SK-N-SH (cell line): Measurements from ENCODE around the gene ABHD15. TPM values are rescaled to one million over a fixed set of nuclear protein-coding genes. Genes with fewer than 3 reads are reported as not detected.
A peak's percentile ranks its signal among the peaks of the same experiment; 100 is the strongest.

Experiments used
- CTCF ChIA-PET: fragments of 300-600, 350-600 bp; formaldehyde crosslinking; extraction: SDS; loops from one replicate; lab custom pipeline; 2021; lab: Yijun Ruan, JAX
- POLR2A ChIA-PET: fragments of 350-600 bp; sonication (Branson Sonifier 250); formaldehyde crosslinking; extraction: SDS; loops from one replicate; lab custom pipeline; 2020; ENCODE audit warnings: antibody characterized with exemption, inconsistent platforms; lab: Yijun Ruan, JAX
- DNase-seq: peaks from one replicate; pipeline ENCODE4 v3.0.0; 2012
- H2AFZ ChIP-seq: fragments of 200-600 bp; sonication (generic); 2 replicates; pipeline ENCODE4 v1.8.1; 2016; ENCODE audit warnings: antibody characterized with exemption, mild to moderate bottlenecking, low read depth
- H3F3A ChIP-seq: fragments of 200-600 bp; sonication (generic); replicated peaks from 2 replicates; pipeline ENCODE3; 2016; ENCODE audit warnings: antibody characterized with exemption, mild to moderate bottlenecking; ENCODE audit not compliant: insufficient read depth
- H3K27ac ChIP-seq, 2 experiments: fragments of 200-500 bp in 1 of 2; fragments of 200-600 bp in 1 of 2; sonication (Bioruptor generic) in 1 of 2; sonication (generic), shearing (Covaris generic) in 1 of 2; 2 replicates each; pipeline versions ENCODE4 v1.5.1 to v1.6.1; 2014 to 2016; ENCODE audit warnings: low read depth in 2 of 2, inconsistent platforms in 1 of 2, low read length in 1 of 2, mild to moderate bottlenecking in 1 of 2, mixed read lengths in 1 of 2
- H3K27me3 ChIP-seq: fragments of 200-600 bp; sonication (generic), shearing (Covaris generic); 2 replicates; pipeline ENCODE4 v1.6.1; 2016; ENCODE audit warnings: mixed run types; ENCODE audit not compliant: insufficient read depth
- H3K36me3 ChIP-seq, 2 experiments: fragments of 200-500 bp in 1 of 2; fragments of 200-600 bp in 1 of 2; sonication (Bioruptor generic) in 1 of 2; sonication (generic) in 1 of 2; replicated peaks in 1 of 2; 2 replicates each; pipeline versions ENCODE3 to v1.5.1; 2014 to 2016; ENCODE audit warnings: low read length in 1 of 2, mild to moderate bottlenecking in 1 of 2; ENCODE audit not compliant: insufficient read depth in 2 of 2, control insufficient read depth in 1 of 2
- H3K4me1 ChIP-seq, 2 experiments: fragments of 200-500 bp in 1 of 2; fragments of 200-600 bp in 1 of 2; sonication (Bioruptor generic) in 1 of 2; sonication (generic), shearing (Covaris generic) in 1 of 2; 2 replicates each; pipeline versions ENCODE4 v1.5.1 to v1.6.1; 2014 to 2016; ENCODE audit warnings: low read depth in 1 of 2, low read length in 1 of 2, mixed run types in 1 of 2; ENCODE audit not compliant: insufficient read depth in 2 of 2, control insufficient read depth in 1 of 2
- H3K4me2 ChIP-seq: fragments of 200-600 bp; sonication (generic), shearing (Covaris generic); 2 replicates; pipeline ENCODE4 v1.6.1; 2017; ENCODE audit warnings: mixed run types
- H3K4me3 ChIP-seq, 2 experiments: fragments of 200-500 bp in 1 of 2; fragments of 200-600 bp in 1 of 2; sonication (Bioruptor generic) in 1 of 2; sonication (generic), shearing (Covaris generic) in 1 of 2; 2 replicates each; pipeline versions ENCODE4 v1.5.1 to v1.8.1; 2014 to 2016; ENCODE audit warnings: low read depth in 2 of 2, inconsistent platforms in 1 of 2, low read length in 1 of 2, mild to moderate bottlenecking in 1 of 2, mixed read lengths in 1 of 2, moderate library complexity in 1 of 2
- H3K79me2 ChIP-seq: fragments of 200-600 bp; sonication (generic); 2 replicates; pipeline ENCODE4 v1.8.1; 2017; ENCODE audit warnings: mild to moderate bottlenecking; ENCODE audit not compliant: insufficient read depth
- H3K9ac ChIP-seq: fragments of 200-600 bp; sonication (generic); 2 replicates; pipeline ENCODE4 v1.6.1; 2017; ENCODE audit warnings: mixed run types
- H3K9me2 ChIP-seq: fragments of 200-600 bp; sonication (generic); 2 replicates; pipeline ENCODE4 v1.6.1; 2017; ENCODE audit warnings: mixed run types
- H3K9me3 ChIP-seq: fragments of 200-600 bp; sonication (generic); 2 replicates; pipeline ENCODE4 v1.6.1; 2017; ENCODE audit warnings: mixed run types, mild to moderate bottlenecking, moderate library complexity
- H4K20me1 ChIP-seq: fragments of 200-600 bp; sonication (generic); 2 replicates; pipeline ENCODE4 v1.6.1; 2017; ENCODE audit warnings: mild to moderate bottlenecking, mixed run types; ENCODE audit not compliant: insufficient read depth
- EP300 ChIP-seq, 2 experiments: IDR thresholded peaks; 2 replicates each; pipeline versions ENCODE4 v1.4.0 to v1.6.1; 2012; ENCODE audit warnings: borderline replicate concordance in 1 of 2, low read depth in 1 of 2, low read length in 1 of 2
- EZH2phosphoT487 ChIP-seq: fragments of 200-600 bp; sonication (generic); IDR thresholded peaks from 2 replicates; pipeline ENCODE4 v1.6.1; 2017; ENCODE audit warnings: low read depth, mixed run types, mild to moderate bottlenecking, antibody characterized with exemption, moderate library complexity, borderline replicate concordance
- FOSL2 ChIP-seq: IDR thresholded peaks from 2 replicates; pipeline ENCODE4 v1.4.0; 2012; ENCODE audit warnings: low read depth, mild to moderate bottlenecking, moderate library complexity, borderline replicate concordance
- GATA2 ChIP-seq: sonication (generic); formaldehyde crosslinking; IDR thresholded peaks from 2 replicates; pipeline ENCODE4 v1.5.0; 2020; ENCODE audit warnings: mild to moderate bottlenecking, missing genetic modification reagents
- POLR2AphosphoS5 ChIP-seq: IDR thresholded peaks from 2 replicates; pipeline ENCODE4 v1.6.1; 2012; ENCODE audit warnings: low read depth, low read length
- TAF1 ChIP-seq: IDR thresholded peaks from 2 replicates; pipeline ENCODE4 v1.6.1; 2012; ENCODE audit warnings: low read depth, mild to moderate bottlenecking, low read length, moderate library complexity, borderline replicate concordance
- WGBS: methylation state at CpG from one replicate; pipeline ENCODE4 v1.1.6; 2017; ENCODE audit warnings: low lambda C conversion rate; 5-methylcytosine and 5-hydroxymethylcytosine counted together
- polyA plus RNA-seq, 3 experiments: library from polyadenylated mRNA; depleted of rRNA; stranded (reverse); fragments of >200 nt; gene quantifications; 2 replicates each; pipeline ENCODE4 v1.2.3, GENCODE V29; 2012
- TF ChIP-seq, protein P1 (sequence below): IDR thresholded peaks from 2 replicates; pipeline ENCODE4; 2012

The ABHD15 gene
- polyA plus RNA-seq, 1 of the 3 experiments (the other 2 are of a cell fraction), result 7.0 TPM

DNA sequence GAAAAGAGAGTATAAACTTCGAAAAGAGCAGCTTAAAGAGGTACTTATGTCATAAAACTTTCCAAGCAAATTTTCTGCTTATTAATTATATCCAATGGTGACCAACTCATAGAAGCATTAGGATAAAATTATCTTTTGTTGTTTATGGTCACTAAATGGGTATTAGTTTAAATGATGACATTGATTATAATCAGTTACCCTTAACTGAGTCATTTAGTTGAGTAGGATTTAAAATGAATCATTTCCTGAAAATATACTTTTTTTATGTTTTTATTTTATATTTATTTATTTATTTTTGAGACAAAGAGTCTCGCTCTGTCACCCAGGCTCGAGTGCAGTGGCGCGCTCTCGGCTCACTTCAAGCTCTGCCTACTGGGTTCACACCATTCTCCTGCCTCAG, 55.9 kb downstream of the ABHD15 start:
- DNase-seq, result no peak
- CTCF ChIA-PET, result no interaction called here

More for the DNA sequence above, 55.9 kb downstream of the ABHD15 start:
- Histone ChIP-seq H3K27ac (peak overlapping the region in 1 of 2 experiments; percentile 57; a peak in 1 of 4 replicates), H3K4me2 (no peak overlapping the region), H3K27me3 (no peaks in the 10 kb centered on the region), H3K4me3 (no peak overlapping the region), H3K79me2 (0 out of 2 replicates have a peak, but pooled peaks cover 4% of the 10 kb centered on the region), H4K20me1 (no peaks in the 10 kb centered on the region), H3K4me1 (0 out of 4 replicates have a peak, but pooled peaks cover 0 to 7% of the 10 kb centered on the region in 2 experiments), H3K9me2 (no peaks in the 10 kb centered on the region), H2AFZ (no peak overlapping the region), H3K9ac (no peak overlapping the region), H3F3A (peaks cover 23% of the 10 kb centered on the region), H3K9me3 (no peaks in the 10 kb centered on the region), H3K36me3 (peaks cover 20 to 75% of the 10 kb centered on the region in 2 experiments)
- POLR2A ChIA-PET, result no interaction called here
- TF ChIP-seq, protein P1, sequence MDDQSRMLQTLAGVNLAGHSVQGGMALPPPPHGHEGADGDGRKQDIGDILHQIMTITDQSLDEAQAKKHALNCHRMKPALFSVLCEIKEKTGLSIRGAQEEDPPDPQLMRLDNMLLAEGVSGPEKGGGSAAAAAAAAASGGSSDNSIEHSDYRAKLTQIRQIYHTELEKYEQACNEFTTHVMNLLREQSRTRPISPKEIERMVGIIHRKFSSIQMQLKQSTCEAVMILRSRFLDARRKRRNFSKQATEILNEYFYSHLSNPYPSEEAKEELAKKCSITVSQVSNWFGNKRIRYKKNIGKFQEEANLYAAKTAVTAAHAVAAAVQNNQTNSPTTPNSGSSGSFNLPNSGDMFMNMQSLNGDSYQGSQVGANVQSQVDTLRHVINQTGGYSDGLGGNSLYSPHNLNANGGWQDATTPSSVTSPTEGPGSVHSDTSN, result no peak
- no peak for TF ChIP-seq EZH2phosphoT487
- no peak for TF ChIP-seq TAF1
- no peak for TF ChIP-seq GATA2 (CRISPR knock-in tag)
- no peak; the same call in 1 of the 2 replicates for TF ChIP-seq FOSL2
- TF ChIP-seq EP300 (IDR thresholded peaks at IDR 0.05; ENCODE audit: borderline replicate concordance in 1 of 2, low read depth in 1 of 2, low read length in 1 of 2), result no peak
- no peak for TF ChIP-seq POLR2AphosphoS5
- 94% methylated on average over 6 of the region's 6 CpGs for WGBS

Other genes with a start within 250 kb of the ABHD15 start
- gene TAOK1, start 176.7 kb downstream of the ABHD15 start, polyA plus RNA-seq (2012; rRNA removed), result 5.9 and 7.4 TPM in 2 replicates
- gene TP53I13, start 1.7 kb upstream of the ABHD15 start, polyA plus RNA-seq (2012; rRNA removed), result 39.2 and 45.3 TPM in 2 replicates
- 39.4 and 42.9 TPM in 2 replicates for gene GIT1, start 22.6 kb upstream of the ABHD15 start, polyA plus RNA-seq (2012; rRNA removed)
- 14.0 and 16.1 TPM in 2 replicates for gene ANKRD13B, start 26.1 kb upstream of the ABHD15 start, polyA plus RNA-seq (2012; rRNA removed)
- 18.4 and 28.1 TPM in 2 replicates for gene CORO6, start 55.9 kb upstream of the ABHD15 start, polyA plus RNA-seq (2012; rRNA removed)